ENCODE results near the gene KANTR.

Gene KANTR

DNA sequence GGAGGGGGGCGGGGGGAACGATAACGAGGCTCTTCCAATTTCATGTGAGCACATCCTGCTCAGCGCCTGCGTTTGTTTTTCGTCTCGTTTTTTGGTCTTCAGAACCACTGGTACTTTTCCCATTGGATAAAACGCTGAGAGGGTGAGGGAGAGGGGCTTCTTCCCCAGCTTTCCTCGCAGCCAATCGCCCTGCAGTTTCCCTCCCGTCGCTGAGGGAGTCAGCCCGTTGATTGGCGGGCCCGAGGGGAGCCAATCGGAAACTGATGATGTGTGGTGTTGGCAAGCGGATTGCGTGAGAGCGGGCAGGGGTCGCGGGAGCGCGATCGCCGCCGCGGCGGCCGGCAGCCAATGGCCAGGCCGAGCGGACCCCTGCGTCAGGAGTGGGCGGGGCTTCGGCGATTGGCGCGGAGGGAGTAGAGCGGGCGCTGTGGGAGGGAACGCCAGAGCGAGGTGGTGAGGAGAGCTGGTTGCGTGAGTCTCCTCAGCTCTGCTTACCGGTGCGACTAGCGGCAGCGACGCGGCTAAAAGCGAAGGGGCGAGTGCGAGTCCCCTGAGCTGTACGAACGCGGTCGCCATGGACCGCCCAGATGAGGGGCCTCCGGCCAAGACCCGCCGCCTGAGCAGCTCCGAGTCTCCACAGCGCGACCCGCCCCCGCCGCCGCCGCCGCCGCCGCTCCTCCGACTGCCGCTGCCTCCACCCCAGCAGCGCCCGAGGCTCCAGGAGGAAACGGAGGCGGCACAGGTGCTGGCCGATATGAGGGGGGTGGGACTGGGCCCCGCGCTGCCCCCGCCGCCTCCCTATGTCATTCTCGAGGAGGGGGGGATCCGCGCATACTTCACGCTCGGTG lies 11.8 kb upstream of the KANTR start, which contains the start of gene TSPYL2:
Gene TSPYL2 (plus strand): TSS at position 443 of the 848 bp plus-strand sequence. CDS start 132 bp downstream, at position 575.
- no peaks in the 10 kb centered on the region for H3F3A ChIP-seq (ENCODE audit: insufficient read depth, low read length)
- no peaks in the 10 kb centered on the region for H3K79me2 ChIP-seq (ENCODE audit: low read length)
- peak within 1 kb of the TSS; percentile 45; the same call in 1 of the 2 replicates for H2AFZ ChIP-seq (ENCODE audit: low read length)
- H4K20me1 ChIP-seq (ENCODE audit: insufficient read depth, low read length) = no peaks in the 10 kb centered on the region
- no peaks in the 10 kb centered on the region for H3K9me2 ChIP-seq (replicated peaks; ENCODE audit: insufficient read depth, low read length)
- H3K27me3 ChIP-seq (replicated peaks; ENCODE audit: insufficient read depth, low read length) = no peaks in the 10 kb centered on the region
- H3K27ac ChIP-seq (ENCODE audit: low read length) = no peak within 1 kb of the TSS; the same call in 1 of the 2 replicates
- H3K4me3 ChIP-seq (ENCODE audit: low read length) = peak within 1 kb of the TSS; percentile 73
- no peaks in the 10 kb centered on the region for H3K36me3 ChIP-seq (replicated peaks; ENCODE audit: insufficient read depth, low read length)
- H3K4me2 ChIP-seq (ENCODE audit: low read depth, low read length) = peak within 1 kb of the TSS; percentile 72; the same call in 1 of the 2 replicates
- no peaks in the 10 kb centered on the region for H3K4me1 ChIP-seq (ENCODE audit: low read length)
- TF ChIP-seq EZH2 (optimal IDR thresholded peaks at IDR 0.05; ENCODE audit: low read depth, low read length) (no peak), EZH2phosphoT487 (IDR thresholded peaks at IDR 0.05; ENCODE audit: low read length) (no peak)
- TF ChIP-seq, protein P1, sequence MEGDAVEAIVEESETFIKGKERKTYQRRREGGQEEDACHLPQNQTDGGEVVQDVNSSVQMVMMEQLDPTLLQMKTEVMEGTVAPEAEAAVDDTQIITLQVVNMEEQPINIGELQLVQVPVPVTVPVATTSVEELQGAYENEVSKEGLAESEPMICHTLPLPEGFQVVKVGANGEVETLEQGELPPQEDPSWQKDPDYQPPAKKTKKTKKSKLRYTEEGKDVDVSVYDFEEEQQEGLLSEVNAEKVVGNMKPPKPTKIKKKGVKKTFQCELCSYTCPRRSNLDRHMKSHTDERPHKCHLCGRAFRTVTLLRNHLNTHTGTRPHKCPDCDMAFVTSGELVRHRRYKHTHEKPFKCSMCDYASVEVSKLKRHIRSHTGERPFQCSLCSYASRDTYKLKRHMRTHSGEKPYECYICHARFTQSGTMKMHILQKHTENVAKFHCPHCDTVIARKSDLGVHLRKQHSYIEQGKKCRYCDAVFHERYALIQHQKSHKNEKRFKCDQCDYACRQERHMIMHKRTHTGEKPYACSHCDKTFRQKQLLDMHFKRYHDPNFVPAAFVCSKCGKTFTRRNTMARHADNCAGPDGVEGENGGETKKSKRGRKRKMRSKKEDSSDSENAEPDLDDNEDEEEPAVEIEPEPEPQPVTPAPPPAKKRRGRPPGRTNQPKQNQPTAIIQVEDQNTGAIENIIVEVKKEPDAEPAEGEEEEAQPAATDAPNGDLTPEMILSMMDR (IDR thresholded peaks at IDR 0.05; ENCODE audit: low read length) = no peak
- peak within 1 kb of the TSS; percentile 71 for H3K9ac ChIP-seq (ENCODE audit: low read length)
- H3K9me3 ChIP-seq (replicated peaks; ENCODE audit: insufficient read depth, low read length) = no peaks in the 10 kb centered on the region
- peak; percentile 88 for DNase-seq

DNA sequence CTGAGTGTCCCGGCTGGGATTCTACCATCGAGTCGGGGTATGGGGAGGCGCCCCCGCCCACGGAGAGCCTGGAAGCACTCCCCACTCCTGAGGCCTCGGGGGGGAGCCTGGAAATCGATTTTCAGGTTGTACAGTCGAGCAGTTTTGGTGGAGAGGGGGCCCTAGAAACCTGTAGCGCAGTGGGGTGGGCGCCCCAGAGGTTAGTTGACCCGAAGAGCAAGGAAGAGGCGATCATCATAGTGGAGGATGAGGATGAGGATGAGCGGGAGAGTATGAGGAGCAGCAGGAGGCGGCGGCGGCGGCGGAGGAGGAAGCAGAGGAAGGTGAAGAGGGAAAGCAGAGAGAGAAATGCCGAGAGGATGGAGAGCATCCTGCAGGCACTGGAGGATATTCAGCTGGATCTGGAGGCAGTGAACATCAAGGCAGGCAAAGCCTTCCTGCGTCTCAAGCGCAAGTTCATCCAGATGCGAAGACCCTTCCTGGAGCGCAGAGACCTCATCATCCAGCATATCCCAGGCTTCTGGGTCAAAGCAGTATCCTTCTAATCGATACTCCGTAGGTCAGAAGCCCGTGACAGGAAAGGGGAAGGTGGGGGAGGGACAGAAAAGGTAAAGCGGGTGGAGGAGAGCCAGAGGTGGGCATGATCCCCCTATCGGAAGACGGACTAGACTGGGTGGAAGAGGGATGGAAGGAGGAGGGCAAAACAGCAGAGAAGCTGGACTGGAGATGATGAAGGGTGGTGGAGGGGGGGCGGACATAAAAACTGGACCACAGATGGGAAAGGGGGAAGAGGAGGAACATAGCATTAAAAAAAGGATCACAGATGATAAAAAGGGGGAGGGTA lies 10.9 kb upstream of the KANTR start:
- H3K4me1 ChIP-seq (ENCODE audit: low read length) = no peaks in the 10 kb centered on the region

DNA sequence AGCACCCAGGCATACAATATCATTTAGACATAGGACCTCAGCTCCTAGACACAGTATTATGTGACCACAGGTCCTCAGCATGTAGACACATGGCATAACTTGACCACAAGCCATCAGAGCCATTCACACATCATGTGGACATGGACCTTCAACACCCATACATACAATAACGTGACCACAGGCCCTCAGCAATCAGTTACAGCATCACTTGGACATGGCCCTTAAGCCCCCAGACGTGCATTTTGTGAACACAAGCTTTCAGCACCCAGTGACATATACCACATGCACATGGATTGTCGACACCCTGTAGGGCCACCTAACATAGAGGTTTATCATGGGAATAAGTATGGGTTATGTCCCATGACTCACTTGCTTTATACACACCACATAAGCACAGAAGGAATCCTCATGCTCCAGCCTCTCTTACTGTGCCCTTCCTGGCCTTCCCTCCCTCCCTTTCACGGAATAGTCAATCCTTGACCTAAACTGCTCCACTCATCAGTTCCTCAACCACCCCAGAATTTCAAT lies 9.8 kb upstream of the KANTR start:
- Histone ChIP-seq H3K27ac (ENCODE audit: low read length) (no peak overlapping the region), H3K27me3 (replicated peaks; ENCODE audit: insufficient read depth, low read length) (no peaks in the 10 kb centered on the region), H3K9me3 (replicated peaks; ENCODE audit: insufficient read depth, low read length) (no peaks in the 10 kb centered on the region), H3F3A (ENCODE audit: insufficient read depth, low read length) (no peaks in the 10 kb centered on the region), H2AFZ (ENCODE audit: low read length) (no peak overlapping the region), H3K9me2 (replicated peaks; ENCODE audit: insufficient read depth, low read length) (no peaks in the 10 kb centered on the region), H3K36me3 (replicated peaks; ENCODE audit: insufficient read depth, low read length) (no peaks in the 10 kb centered on the region), H3K9ac (ENCODE audit: low read length) (no peak overlapping the region), H3K79me2 (ENCODE audit: low read length) (no peaks in the 10 kb centered on the region), H3K4me1 (ENCODE audit: low read length) (no peaks in the 10 kb centered on the region), H3K4me3 (ENCODE audit: low read length) (no peak overlapping the region), H4K20me1 (ENCODE audit: insufficient read depth, low read length) (no peaks in the 10 kb centered on the region), H3K4me2 (ENCODE audit: low read depth, low read length) (no peak overlapping the region)
- no peak for DNase-seq
- TF ChIP-seq, protein P1 (IDR thresholded peaks at IDR 0.05; ENCODE audit: low read length) = no peak
- no peak for TF ChIP-seq EZH2 (optimal IDR thresholded peaks at IDR 0.05; ENCODE audit: low read depth, low read length)
- TF ChIP-seq EZH2phosphoT487 (IDR thresholded peaks at IDR 0.05; ENCODE audit: low read length) = no peak

More for the DNA sequence above, 10.9 kb upstream of the KANTR start:
- Histone ChIP-seq H3K9me2 (replicated peaks; ENCODE audit: insufficient read depth, low read length) (no peaks in the 10 kb centered on the region), H3F3A (ENCODE audit: insufficient read depth, low read length) (no peaks in the 10 kb centered on the region), H3K79me2 (ENCODE audit: low read length) (no peaks in the 10 kb centered on the region), H2AFZ (ENCODE audit: low read length) (peak overlapping the region; percentile 45; the same call in 1 of the 2 replicates), H4K20me1 (ENCODE audit: insufficient read depth, low read length) (no peaks in the 10 kb centered on the region), H3K27me3 (replicated peaks; ENCODE audit: insufficient read depth, low read length) (no peaks in the 10 kb centered on the region), H3K4me2 (ENCODE audit: low read depth, low read length) (peak overlapping the region; percentile 72; the same call in 1 of the 2 replicates), H3K9ac (ENCODE audit: low read length) (peak overlapping the region; percentile 71), H3K9me3 (replicated peaks; ENCODE audit: insufficient read depth, low read length) (no peaks in the 10 kb centered on the region), H3K36me3 (replicated peaks; ENCODE audit: insufficient read depth, low read length) (no peaks in the 10 kb centered on the region), H3K4me3 (ENCODE audit: low read length) (peak overlapping the region; percentile 73), H3K27ac (ENCODE audit: low read length) (no peak overlapping the region; the same call in 1 of the 2 replicates)
- DNase-seq = no peak
- TF ChIP-seq EZH2 (optimal IDR thresholded peaks at IDR 0.05; ENCODE audit: low read depth, low read length) (no peak), EZH2phosphoT487 (IDR thresholded peaks at IDR 0.05; ENCODE audit: low read length) (no peak)
- TF ChIP-seq, protein P1 (IDR thresholded peaks at IDR 0.05; ENCODE audit: low read length) = no peak

Data from MM.1S (cell line).